Common myeloid progenitor, CD34-positive (primary cell): Measurements from ENCODE around the gene P2RY6.

Source experiments
- CTCF ChIA-PET: fragments of 350-600 bp; sonication (Branson Sonifier 250); formaldehyde crosslinking; loops from one replicate; lab custom pipeline; 2021; ENCODE audit warnings: antibody characterized with exemption; lab: Charles Lee
- POLR2A ChIA-PET: fragments of 350-600 bp; sonication (Branson Sonifier 250); formaldehyde crosslinking; loops from one replicate; lab custom pipeline; 2021; ENCODE audit warnings: antibody characterized with exemption; lab: Charles Lee
- DNase-seq, 3 donors: peaks; one replicate each; pipeline versions ENCODE4 v3.0.0 to v3.0.0-alpha.2; 2013
- H3K27ac ChIP-seq, 2 experiments: 1 replicate in 1 of 2; 2 replicates in 1 of 2; pipeline ENCODE4 v1.7.0; 2013; ENCODE audit warnings: inconsistent platforms in 2 of 2, low read length in 2 of 2, mild to moderate bottlenecking in 2 of 2, low read depth in 1 of 2, moderate library complexity in 1 of 2; ENCODE audit not compliant: severe bottlenecking in 2 of 2, insufficient read depth in 1 of 2, poor library complexity in 1 of 2
- H3K27me3 ChIP-seq, 5 experiments: replicated peaks in 2 of 5; 1 replicate in 3 of 5; 2 replicates in 2 of 5; pipeline versions ENCODE4 v1.6.1 to v1.7.0; 2013; ENCODE audit warnings: low read length in 4 of 5, mild to moderate bottlenecking in 2 of 5, moderate library complexity in 2 of 5, inconsistent platforms in 1 of 5; ENCODE audit not compliant: insufficient read depth in 5 of 5, control insufficient read depth in 4 of 5
- H3K36me3 ChIP-seq, 4 experiments: 1 replicate in 2 of 4; 2 replicates in 2 of 4; pipeline versions ENCODE4 v1.6.1 to v1.7.0; 2013; ENCODE audit warnings: low read length in 3 of 4, control low read depth in 1 of 4, mild to moderate bottlenecking in 1 of 4; ENCODE audit not compliant: control insufficient read depth in 4 of 4, insufficient read depth in 4 of 4
- H3K4me1 ChIP-seq, 4 experiments: 1 replicate in 3 of 4; 2 replicates in 1 of 4; pipeline versions ENCODE4 v1.6.1 to v1.7.1; 2013; ENCODE audit warnings: low read length in 3 of 4, mild to moderate bottlenecking in 3 of 4, control low read depth in 1 of 4, inconsistent platforms in 1 of 4, moderate library complexity in 1 of 4; ENCODE audit not compliant: control insufficient read depth in 4 of 4, insufficient read depth in 4 of 4; ENCODE audit errors: control extremely low read depth in 1 of 4
- H3K4me3 ChIP-seq, 7 experiments: 1 replicate in 4 of 7; 2 replicates in 3 of 7; pipeline versions ENCODE4 v1.5.1 to v1.7.0; 2013; ENCODE audit warnings: mild to moderate bottlenecking in 7 of 7, low read length in 6 of 7, moderate library complexity in 6 of 7, inconsistent platforms in 2 of 7, low read depth in 2 of 7, control low read depth in 1 of 7; ENCODE audit not compliant: insufficient read depth in 4 of 7, control insufficient read depth in 1 of 7; ENCODE audit errors: extremely low read depth in 1 of 7
- H3K9me3 ChIP-seq, 5 experiments: 1 replicate in 4 of 5; 2 replicates in 1 of 5; pipeline versions ENCODE4 v1.6.1 to v1.7.1; 2013; ENCODE audit warnings: low read length in 4 of 5, mild to moderate bottlenecking in 2 of 5, inconsistent platforms in 1 of 5, low read depth in 1 of 5, moderate library complexity in 1 of 5; ENCODE audit not compliant: control insufficient read depth in 4 of 5, insufficient read depth in 2 of 5; ENCODE audit errors: control extremely low read depth in 1 of 5
- WGBS: methylation state at CpG from one replicate; pipeline ENCODE4 v1.1.5; 2013; ENCODE audit not compliant: insufficient coverage; 5-methylcytosine and 5-hydroxymethylcytosine counted together

Gene P2RY6

DNA sequence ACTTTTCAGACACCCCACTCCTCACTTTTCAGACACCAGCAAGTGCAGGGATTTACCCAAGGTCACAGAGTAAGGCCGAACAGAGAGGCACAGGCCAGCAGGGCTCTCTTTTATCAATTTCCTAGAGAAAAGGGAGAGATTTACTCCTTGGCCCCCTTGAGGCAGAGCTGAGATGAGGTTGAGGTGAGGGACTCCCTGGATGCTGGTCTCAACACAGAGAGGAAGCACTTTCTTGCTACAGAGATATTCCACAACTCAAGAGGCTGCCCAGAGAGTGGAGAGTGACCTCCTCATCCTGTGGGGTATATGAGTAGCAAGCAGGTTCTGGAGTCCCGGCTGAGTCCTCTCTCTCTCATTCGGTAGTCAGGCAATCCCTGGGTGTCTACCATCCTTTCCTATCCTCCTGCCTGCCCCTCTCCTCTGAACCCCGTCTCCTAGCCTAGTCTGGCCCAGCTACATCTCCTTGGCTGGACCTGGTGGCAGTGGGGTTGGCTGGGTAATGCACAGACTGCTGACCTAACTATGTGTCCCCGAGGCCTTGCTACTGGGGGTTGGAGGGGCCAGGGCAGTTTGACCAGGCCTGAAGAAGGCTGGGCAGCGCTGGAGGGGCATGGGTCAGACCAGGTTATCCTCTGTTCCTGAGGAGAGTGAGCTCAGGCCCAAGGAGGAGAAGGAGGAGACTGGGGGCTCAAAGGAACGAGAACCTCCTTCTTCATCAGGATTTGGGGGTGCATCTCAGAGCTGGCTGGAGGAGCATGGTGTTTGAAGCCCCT is 34.1 kb downstream of the P2RY6 start:
- Histone ChIP-seq H3K36me3 (peaks cover 0 to 9% (median 4%) of the 10 kb centered on the region in 4 experiments), H3K4me1 (peaks cover 3 to 40% (median 37%) of the 10 kb centered on the region in 4 experiments), H3K27ac (no peak overlapping the region), H3K4me3 (peak overlapping the region in 2 of 7 experiments; percentile 85 to 91), H3K27me3 (no peaks in the 10 kb centered on the region), H3K9me3 (no peaks in the 10 kb centered on the region)
- peak in 2 of 3 donors; percentile 50 to 52 for DNase-seq
- 68% methylated on average over 3 of the region's 7 CpGs for WGBS
- ChIA-PET POLR2A (interaction anchor here (0.8 to 4.6 kb wide), 5 partner anchors 14 to 31 kb away, joined by 3 to 56 read pairs (median 3); no protein-coding TSS in a partner anchor), CTCF (interaction anchor here (0.7 to 20.9 kb wide), 20 partner anchors 13 to 474 kb away, joined by 3 to 371 read pairs (median 4); no protein-coding TSS in a partner anchor)

DNA sequence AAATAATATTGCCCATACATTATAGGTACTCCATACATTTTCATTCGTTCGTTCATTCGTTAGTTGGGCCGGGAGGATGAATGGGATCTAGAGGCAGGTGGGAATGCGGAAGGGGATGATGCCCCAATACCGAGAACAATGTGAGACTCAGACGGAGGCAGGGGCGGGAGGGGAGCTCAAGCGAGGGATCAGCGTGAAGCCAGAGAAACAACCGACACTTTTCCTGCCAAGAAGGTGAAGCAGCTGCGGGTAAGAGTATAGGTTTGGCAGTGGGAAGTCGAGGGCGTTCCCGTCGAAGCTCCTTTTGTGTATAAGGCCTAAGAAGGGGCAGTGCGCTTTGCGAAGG is 34.8 kb downstream of the P2RY6 start:
- Histone ChIP-seq H3K36me3 (peaks cover 0 to 9% (median 4%) of the 10 kb centered on the region in 4 experiments), H3K27me3 (no peaks in the 10 kb centered on the region), H3K27ac (peak overlapping the region; percentile 40 to 50), H3K4me1 (peaks cover 3 to 45% (median 44%) of the 10 kb centered on the region in 4 experiments), H3K9me3 (no peaks in the 10 kb centered on the region), H3K4me3 (peak overlapping the region in 6 of 7 experiments; percentile 20 to 91 (median 82))
- POLR2A ChIA-PET = interaction anchor here (0.8 to 4.6 kb wide), 5 partner anchors 14 to 30 kb away, joined by 3 to 56 read pairs (median 3); no protein-coding TSS in a partner anchor
- CTCF ChIA-PET = interaction anchor here (0.6 to 20.9 kb wide), 20 partner anchors 14 to 475 kb away, joined by 3 to 371 read pairs (median 4); no protein-coding TSS in a partner anchor
- no peak for DNase-seq
- WGBS = 22% methylated on average over 17 of the region's 18 CpGs

DNA sequence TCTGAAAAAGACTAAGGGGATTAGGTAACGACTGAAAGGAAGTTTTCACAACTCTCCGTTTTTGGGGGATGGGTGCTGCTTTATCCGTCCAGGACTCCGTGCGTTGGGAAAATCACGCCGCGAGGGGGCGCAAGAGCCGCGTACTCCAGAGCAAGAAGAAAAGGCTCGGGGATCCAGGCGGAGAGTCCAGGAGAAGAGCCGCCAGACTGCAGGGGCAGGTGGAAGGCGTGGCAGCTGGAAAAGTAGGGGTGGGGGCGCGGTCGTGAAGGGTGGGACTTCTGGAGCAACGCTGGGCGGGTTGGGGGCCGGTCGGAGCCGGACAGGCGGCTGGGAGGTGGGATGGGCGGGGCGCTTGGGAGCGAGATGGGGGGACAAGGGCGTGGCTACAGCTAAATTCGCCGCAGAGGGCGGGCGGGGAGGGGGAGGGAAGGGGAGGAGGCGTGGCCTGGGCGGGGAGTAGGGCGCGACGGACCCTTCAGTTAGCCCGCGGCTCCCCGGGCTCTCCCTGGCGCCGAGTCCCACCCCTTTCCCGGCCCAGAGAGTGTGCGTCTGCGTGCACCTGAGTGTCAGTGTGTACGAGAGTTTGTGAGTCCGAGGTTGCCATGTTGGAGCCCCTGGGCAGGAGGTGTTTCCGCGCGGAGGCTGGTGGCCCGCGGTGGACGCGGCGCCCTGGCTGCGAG is 35.3 kb downstream of the P2RY6 start:
- WGBS = 0% methylated on average over 46 of the region's 56 CpGs
- Histone ChIP-seq H3K4me1 (peaks cover 3 to 50% (median 49%) of the 10 kb centered on the region in 4 experiments), H3K4me3 (peak overlapping the region; percentile 57 to 91 (median 81)), H3K27me3 (no peaks in the 10 kb centered on the region), H3K9me3 (no peaks in the 10 kb centered on the region), H3K36me3 (peaks cover 0 to 9% (median 4%) of the 10 kb centered on the region in 4 experiments), H3K27ac (peak overlapping the region; percentile 40 to 50)
- ChIA-PET CTCF (interaction anchor here (0.6 to 20.9 kb wide), 21 partner anchors 14 to 475 kb away, joined by 3 to 371 read pairs (median 4); no protein-coding TSS in a partner anchor), POLR2A (interaction anchor here (0.6 to 4.6 kb wide), 7 partner anchors 14 to 374 kb away, joined by 3 to 56 read pairs (median 3); no protein-coding TSS in a partner anchor)
- peak; percentile 96 to 98 (median 97) for DNase-seq

DNA sequence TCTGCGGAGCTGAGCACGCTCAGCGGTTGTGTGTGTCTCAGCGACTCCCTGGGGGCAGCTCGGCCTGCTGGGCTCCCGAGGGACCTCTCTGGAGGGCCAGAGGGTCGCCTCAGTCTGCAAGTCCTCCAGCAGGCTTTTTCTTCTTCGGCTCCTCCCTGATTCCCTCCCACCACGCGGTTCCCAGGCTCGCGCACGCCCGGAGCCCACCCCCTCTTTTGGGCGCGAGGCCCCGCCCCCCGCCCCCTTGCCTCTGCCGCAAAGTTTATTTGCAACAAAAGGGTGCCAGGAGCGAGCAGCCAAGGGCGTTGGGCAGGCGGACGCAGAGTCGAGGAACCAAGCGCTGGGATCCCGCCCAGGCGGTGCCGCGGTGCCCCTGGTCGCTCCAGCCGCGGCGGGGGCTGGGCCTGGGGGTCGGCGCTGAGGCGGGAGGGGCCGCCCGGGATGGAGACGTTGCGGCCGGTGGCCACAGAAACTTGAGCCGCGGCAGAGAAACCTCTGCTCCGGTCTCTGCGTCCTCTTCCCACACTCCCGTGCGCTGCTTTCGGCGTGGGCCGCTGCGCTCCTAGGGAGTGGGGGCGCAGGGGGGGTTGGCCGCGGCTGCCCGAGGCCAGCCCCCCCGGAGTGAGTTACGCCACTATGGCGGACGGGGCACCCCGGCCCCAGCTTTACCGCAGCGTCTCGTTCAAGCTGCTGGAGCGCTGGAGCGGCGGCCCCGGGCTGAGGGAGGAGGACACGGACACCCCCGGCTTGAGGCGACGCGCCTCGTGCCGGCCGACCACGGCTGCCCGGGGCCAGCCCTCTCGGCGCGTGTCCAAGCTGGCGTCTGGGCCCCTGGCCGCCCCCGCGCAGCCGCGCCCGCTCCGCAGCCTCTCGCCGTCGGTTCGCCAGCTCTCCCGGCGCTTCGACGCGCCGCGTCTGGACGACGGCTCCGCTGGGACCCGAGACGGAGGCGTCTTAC is 36.1 kb downstream of the P2RY6 start, which contains the start of gene ARHGEF17:
Gene ARHGEF17 (plus strand): TSS at position 274 of the 958 bp plus-strand sequence. CDS start 363 bp downstream, at position 637.
- peak; percentile 76 to 88 (median 88) for DNase-seq
- H3K36me3 ChIP-seq = peaks cover 0 to 9% (median 4%) of the 10 kb centered on the region in 4 experiments
- peak within 1 kb of the TSS; percentile 40 to 50 for H3K27ac ChIP-seq
- H3K4me1 ChIP-seq = peaks cover 3 to 58% (median 58%) of the 10 kb centered on the region in 4 experiments
- H3K27me3 ChIP-seq = no peaks in the 10 kb centered on the region
- H3K4me3 ChIP-seq = peak within 1 kb of the TSS; percentile 57 to 91 (median 81)
- WGBS = 0% methylated on average over 72 of the region's 105 CpGs
- CTCF ChIA-PET = interaction anchor here (0.8 to 20.9 kb wide), 11 partner anchors 15 to 121 kb away, joined by 3 to 371 read pairs (median 6); no protein-coding TSS in a partner anchor
- H3K9me3 ChIP-seq = no peaks in the 10 kb centered on the region
- POLR2A ChIA-PET = interaction anchor here (0.6 to 4.6 kb wide), 5 partner anchors 13 to 374 kb away, joined by 3 to 56 read pairs (median 11); no protein-coding TSS in a partner anchor

DNA sequence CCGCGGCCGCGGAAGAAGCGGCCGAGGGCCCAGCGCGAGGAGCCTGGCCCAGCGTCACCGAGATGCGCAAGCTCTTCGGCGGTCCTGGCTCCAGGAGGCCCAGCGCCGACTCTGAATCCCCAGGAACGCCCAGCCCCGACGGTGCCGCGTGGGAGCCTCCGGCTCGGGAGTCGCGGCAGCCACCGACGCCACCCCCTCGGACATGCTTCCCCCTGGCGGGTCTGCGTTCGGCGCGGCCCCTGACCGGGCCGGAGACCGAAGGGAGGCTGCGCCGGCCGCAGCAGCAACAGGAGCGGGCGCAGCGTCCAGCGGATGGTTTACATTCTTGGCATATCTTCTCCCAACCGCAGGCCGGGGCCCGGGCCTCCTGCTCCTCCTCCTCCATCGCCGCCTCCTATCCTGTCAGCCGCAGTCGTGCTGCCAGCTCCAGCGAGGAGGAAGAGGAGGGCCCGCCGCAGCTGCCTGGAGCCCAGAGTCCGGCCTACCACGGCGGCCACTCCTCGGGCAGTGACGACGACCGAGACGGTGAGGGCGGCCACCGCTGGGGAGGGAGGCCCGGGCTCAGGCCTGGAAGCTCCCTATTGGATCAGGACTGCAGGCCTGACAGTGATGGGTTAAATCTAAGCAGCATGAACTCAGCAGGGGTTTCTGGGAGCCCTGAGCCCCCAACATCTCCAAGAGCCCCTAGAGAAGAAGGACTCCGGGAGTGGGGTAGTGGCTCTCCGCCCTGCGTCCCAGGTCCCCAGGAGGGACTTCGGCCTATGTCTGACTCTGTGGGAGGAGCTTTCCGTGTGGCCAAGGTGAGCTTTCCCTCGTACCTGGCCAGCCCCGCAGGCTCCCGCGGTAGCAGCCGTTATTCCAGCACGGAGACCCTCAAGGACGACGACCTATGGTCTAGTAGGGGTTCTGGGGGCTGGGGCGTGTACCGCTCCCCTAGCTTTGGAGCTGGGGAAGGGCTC is 37.1 kb downstream of the P2RY6 start:
- no peaks in the 10 kb centered on the region for H3K9me3 ChIP-seq
- H3K27me3 ChIP-seq = no peaks in the 10 kb centered on the region
- peak in 2 of 3 donors; percentile 28 to 42 for DNase-seq
- ChIA-PET POLR2A (interaction anchor here (0.8 to 4.6 kb wide), 5 partner anchors 12 to 68 kb away, joined by 3 to 56 read pairs (median 11); no protein-coding TSS in a partner anchor), CTCF (interaction anchor here (0.8 to 20.9 kb wide), 5 partner anchors 14 to 317 kb away, joined by 3 to 371 read pairs (median 172); no protein-coding TSS in a partner anchor)
- peak overlapping the region in 1 of 2 experiments; percentile 5 for H3K27ac ChIP-seq
- H3K4me3 ChIP-seq = peak overlapping the region; percentile 43 to 91 (median 81)
- H3K36me3 ChIP-seq = peaks cover 0 to 11% (median 5%) of the 10 kb centered on the region in 4 experiments
- 5% methylated on average over 55 of the region's 78 CpGs for whole genome bisulfite sequencing
- peaks cover 7 to 68% (median 67%) of the 10 kb centered on the region in 4 experiments for H3K4me1 ChIP-seq
